ENCODE measurements around the gene ATM.

DNA sequence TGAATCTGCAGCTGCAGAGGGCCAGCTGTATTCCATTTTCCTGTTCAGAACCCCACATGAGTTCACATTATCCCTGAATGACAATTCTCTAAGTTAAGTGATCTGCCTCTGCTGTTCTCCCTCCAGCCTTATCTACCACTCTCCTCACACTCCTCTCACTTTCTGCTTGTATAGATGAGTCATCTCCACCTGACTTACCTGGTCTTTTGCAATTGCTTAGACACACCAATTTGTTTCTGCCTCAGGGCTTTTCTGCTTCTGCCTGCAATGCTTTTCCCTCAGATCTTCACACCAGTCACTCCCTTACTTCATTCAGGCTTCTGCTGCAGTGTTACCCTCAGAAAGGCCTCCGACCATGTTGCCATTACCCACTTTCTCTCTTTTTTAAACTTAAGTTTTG lies 118.1 kb downstream of the ATM start:
- TF ChIP-seq, protein P1, sequence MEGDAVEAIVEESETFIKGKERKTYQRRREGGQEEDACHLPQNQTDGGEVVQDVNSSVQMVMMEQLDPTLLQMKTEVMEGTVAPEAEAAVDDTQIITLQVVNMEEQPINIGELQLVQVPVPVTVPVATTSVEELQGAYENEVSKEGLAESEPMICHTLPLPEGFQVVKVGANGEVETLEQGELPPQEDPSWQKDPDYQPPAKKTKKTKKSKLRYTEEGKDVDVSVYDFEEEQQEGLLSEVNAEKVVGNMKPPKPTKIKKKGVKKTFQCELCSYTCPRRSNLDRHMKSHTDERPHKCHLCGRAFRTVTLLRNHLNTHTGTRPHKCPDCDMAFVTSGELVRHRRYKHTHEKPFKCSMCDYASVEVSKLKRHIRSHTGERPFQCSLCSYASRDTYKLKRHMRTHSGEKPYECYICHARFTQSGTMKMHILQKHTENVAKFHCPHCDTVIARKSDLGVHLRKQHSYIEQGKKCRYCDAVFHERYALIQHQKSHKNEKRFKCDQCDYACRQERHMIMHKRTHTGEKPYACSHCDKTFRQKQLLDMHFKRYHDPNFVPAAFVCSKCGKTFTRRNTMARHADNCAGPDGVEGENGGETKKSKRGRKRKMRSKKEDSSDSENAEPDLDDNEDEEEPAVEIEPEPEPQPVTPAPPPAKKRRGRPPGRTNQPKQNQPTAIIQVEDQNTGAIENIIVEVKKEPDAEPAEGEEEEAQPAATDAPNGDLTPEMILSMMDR (conservative IDR thresholded peaks at IDR 0.05; ENCODE audit: low read length) = no peak
- no peak for TF ChIP-seq EZH2phosphoT487 (IDR thresholded peaks at IDR 0.05; ENCODE audit: borderline replicate concordance)

Measured in Loucy (cell line).